IPS-18c (cell line): ENCODE measurements around the gene EPS8L3.

ENCODE experiments used
- H3K4me3 ChIP-seq: 2 replicates; pipeline ENCODE4 v1.7.0; 2013; ENCODE audit warnings: low read depth, mild to moderate bottlenecking, low read length, moderate library complexity; ENCODE audit not compliant: insufficient read depth
- H3K9me3 ChIP-seq: one replicate; pipeline ENCODE4 v1.6.1; 2013; ENCODE audit warnings: mild to moderate bottlenecking, low read length, moderate library complexity; ENCODE audit not compliant: control insufficient read depth, insufficient read depth

The EPS8L3 gene

DNA sequence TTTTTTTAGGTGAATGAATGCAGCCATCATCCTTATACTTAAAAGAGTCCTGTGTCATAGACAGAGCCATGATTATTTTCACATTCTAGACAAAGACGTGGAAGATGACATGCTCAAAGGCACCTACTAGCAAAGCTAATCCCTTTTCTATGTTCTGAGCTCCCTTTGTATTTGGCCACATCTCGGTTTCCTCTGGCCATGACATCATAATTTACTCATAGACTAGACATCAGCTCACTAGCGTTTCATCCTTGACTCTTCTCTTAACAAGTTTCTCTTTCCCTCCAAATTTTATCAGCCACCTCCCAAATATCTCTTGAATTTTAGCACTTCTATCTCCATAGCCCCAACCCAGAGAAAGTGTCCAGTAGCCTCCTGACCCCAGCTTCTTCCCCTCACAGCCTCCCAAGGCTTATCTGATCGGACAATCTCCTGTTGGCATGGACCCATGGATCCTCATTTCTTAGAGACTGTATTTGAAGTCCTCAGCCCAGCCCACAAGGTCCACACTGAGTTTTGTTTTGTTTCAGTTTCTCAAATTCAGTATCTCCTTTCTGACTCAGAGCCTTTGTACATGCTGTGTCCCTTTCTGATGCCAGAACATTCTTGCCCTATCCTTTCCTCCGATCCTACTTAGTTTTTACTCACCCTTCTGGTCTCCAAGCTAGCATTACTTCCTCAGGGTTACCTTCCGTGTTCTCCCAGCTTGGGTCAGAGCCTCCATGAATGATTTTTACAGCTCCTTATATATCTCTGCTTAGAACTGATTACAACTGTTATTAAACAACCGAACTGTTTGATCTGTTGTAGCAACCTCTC lies 33.0 kb upstream of the EPS8L3 start:
- H3K4me3 ChIP-seq, result no peak overlapping the region
- H3K9me3 ChIP-seq, result no peaks in the 10 kb centered on the region

DNA sequence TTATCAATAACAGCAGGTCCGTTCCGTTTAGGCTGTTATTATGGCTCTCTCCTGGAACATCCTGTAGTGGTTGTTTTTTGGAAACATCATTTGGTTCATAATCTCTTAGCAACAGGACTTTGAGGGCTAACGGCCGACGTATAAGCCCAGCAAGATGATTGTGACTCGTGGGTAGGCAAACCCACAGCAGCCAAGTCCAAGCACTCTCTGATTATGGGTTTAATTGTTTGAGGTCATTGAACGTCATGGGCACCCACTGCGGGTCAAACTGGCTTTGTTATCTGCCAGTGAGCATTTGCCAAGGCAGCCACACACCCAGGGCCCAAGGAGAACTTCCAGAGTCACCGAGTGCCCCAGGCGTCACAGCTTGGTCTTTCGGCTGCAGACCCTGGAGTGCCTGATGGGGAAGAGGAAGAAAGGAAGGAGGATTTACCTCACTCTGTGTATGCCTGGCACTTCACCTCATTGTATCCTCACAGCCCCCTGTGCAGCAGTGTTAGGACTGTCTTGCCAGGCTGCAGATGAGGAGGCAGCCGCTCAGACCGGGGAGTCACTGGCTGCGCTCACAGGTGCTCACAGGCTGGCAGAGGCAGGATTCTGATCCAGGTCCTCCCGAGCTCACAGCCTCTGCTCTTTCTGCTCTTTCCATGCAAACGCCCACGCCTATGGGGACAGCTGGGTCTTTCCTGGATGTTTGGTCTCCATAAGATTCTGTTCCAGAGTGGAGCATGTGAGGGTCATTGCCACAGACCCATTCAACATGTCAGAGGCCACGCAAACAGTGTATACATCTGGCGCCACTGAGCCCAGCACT lies 30.8 kb upstream of the EPS8L3 start:
- H3K9me3 ChIP-seq, result no peaks in the 10 kb centered on the region

DNA sequence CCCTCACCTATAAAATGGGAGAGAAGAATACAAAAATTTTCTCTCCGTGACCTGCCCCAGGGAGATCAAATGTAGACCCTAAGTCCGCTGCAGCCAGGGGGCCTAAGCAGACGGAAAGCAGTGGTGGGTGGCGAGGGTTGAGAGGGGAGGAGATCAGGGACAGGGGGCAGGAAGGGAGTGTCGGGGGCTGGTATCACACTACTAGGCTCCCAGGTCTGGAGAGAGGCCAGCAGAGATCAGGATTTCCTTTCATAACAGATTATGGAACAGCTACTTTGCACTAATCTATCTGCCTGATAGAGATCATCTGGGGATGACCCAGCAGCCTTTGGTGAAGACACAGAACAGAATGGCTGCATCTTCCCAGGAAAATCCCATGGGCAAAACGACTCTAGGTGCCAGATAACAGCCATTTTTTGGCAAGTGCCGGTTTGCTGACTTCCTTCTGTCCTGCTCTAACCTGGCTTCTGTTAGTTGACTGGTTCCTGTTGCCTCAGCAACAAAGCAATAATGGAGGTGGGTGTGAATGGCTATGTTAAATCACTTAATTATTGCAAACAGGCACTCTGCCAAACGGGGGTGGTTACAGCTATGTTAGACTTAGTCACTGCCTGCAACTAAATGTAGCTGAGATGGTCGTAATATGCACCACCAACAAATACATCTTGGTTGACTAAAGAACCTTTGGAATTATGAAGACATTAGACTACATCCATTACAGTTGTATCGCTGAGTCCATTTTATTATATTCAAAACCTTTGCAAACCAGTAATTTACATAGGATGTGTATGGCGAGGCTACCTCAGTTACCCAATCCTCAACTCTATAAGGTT lies 30.0 kb upstream of the EPS8L3 start:
- Histone ChIP-seq H3K9me3 (no peaks in the 10 kb centered on the region), H3K4me3 (no peak overlapping the region)

More for the DNA sequence above, 30.8 kb upstream of the EPS8L3 start:
- no peak overlapping the region for H3K4me3 ChIP-seq

GRCh38 chr1:109793089-109793485 lies 29.4 kb upstream of the EPS8L3 start:
- no peaks in the 10 kb centered on the region for H3K9me3 ChIP-seq
- H3K4me3 ChIP-seq, result no peak overlapping the region

- H3K9me3 ChIP-seq, result no peaks in the 10 kb centered on the region
- no peak overlapping the region for H3K4me3 ChIP-seq
Observed at GRCh38 chr1:109792056-109792831, 28.5 kb upstream of the EPS8L3 start.

GRCh38 chr1:109791495-109792043 lies 27.8 kb upstream of the EPS8L3 start:
- no peaks in the 10 kb centered on the region for H3K9me3 ChIP-seq
- no peak overlapping the region for H3K4me3 ChIP-seq

GRCh38 chr1:109790735-109791494 lies 27.2 kb upstream of the EPS8L3 start:
- no peak overlapping the region for H3K4me3 ChIP-seq
- no peaks in the 10 kb centered on the region for H3K9me3 ChIP-seq

- Histone ChIP-seq H3K4me3 (no peak overlapping the region), H3K9me3 (no peaks in the 10 kb centered on the region)
Observed at GRCh38 chr1:109790329-109790728, 26.6 kb upstream of the EPS8L3 start.

DNA sequence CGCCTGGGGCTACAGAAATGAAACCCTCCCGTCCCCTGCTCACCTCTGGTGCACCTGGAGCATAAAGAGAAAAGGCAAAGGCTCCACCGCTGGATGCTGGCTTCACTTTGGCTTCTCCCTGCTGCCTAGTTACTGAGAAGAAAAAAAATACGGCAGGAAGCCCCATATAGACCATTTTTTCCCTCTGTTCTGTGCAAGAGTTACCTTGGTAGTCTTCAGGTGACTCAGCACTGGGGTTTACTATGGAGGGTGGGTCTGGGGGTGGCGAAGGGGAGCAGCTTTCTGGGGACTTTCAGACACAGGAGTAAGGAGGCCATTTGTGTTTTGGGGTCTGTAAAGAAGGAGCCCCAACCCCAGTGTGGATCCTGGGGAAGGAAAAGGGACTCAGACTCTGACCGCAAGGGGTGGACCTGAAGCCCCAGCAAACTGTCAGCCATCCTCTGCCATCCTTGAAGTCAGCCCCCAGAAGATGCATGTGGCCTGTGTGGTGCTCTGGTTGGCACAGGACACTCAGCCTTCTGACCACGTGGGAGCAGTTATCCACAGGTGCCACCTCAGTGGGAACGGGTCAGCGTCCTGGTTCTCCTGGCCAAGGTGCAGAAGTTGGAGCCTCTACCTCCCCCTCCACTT lies 25.9 kb upstream of the EPS8L3 start:
- Histone ChIP-seq H3K4me3 (no peak overlapping the region), H3K9me3 (no peaks in the 10 kb centered on the region)

DNA sequence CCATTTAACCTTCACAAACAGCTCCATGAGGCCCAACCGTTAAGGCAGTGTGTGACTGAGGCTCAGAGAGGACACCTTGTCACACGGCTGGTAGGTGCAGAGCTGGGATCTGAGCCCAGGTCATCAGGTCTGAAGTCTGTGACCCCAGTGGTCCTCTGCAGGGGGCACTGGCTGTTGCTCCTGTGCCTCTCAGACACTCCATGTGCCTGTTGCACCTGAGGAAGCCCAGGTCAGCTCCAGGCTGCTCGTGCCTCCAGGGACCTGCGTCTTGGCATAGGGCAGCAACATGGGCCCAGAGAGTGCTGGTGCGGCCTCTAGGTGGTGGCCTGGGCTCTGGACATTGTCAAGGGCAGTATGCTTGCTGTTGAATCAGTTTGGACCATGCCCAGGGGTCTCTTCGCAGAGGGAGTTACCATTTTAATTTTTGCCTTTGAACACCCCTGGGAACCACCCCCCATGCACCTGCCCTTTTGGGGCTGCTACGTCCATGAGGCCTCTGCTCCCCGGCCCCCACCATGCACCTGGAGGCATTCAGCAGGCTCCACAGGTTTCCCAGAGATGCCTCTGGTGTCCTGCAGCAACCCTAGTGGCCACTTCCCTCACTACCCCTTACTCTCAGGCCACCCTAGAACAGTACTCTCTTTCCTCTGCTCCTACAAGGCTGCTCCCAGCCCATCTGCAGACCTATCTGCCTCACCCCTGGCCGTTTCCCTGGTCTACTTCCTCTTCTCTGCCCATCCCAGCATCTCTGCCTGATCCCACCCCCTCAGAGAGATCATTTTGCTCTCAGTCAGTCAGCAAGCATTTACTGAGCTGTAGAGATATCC lies 25.2 kb upstream of the EPS8L3 start:
- H3K4me3 ChIP-seq, result no peak overlapping the region
- no peaks in the 10 kb centered on the region for H3K9me3 ChIP-seq

DNA sequence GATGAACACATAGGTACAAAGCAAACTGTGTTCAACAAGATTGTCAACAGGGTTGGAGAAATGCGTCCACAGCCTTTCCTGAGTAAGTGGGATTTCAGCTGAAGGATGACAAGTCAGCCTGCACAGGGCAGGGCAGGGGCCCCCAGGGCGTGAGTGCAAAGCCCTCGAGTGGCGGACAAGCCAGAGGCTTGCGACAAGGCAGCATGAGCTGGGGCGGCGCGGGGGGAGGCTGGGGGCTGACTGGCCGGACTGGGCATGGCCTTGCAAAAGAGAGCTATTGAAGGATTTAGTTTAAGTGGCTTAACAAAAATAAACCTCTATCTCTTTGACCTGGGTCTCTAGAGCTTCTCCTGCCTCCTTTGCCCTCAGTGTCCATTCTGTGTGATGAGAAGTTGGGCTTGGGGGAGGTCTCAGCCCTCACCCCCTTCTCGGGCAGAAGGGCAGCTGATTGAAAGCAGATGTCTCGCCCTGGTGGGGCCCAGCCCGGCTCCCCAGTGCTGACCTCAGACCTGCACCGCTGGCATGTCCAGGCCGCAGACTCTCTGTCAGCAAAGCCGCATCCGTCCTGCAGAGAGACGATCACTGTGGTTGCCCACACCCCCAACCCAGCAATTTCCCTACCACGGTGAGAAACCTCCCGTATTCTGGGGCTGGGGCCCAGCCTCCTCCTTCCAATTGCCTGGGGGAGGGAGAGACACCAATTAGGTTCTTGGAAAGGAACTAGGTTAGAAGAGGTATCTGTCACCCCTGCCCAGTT lies 24.3 kb upstream of the EPS8L3 start:
- H3K4me3 ChIP-seq, result no peak overlapping the region
- H3K9me3 ChIP-seq, result no peaks in the 10 kb centered on the region

DNA sequence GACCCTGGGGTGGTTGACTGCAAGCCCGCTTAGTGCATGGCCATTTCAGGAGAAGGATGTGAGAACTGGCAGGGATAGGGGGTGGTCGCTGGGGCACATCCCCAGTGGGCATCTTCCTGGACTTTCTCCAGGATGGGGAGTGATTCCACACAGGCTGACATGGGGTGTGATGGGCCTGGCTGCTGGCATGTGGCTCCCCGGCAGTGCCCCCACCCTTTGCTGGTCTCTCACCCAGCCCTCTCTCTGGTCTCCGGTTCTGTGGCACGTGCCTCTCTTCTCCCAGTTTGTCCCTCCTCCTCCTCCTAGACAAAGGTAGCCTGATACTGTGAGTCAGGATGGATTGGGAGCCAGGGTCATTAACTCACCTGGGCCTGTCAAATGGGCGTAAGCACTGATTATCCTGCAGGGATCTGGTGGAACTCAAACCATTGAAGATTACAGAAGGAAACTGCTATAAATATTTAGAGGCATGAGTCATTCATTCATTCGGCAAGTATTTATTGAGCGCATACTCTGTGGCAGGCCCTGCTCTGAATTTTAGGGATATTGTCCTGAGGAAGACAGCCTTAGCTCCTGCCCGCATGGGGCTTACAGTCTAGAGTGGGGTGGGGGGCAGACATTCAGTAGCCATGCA lies 23.6 kb upstream of the EPS8L3 start:
- Histone ChIP-seq H3K9me3 (no peaks in the 10 kb centered on the region), H3K4me3 (no peak overlapping the region)

DNA sequence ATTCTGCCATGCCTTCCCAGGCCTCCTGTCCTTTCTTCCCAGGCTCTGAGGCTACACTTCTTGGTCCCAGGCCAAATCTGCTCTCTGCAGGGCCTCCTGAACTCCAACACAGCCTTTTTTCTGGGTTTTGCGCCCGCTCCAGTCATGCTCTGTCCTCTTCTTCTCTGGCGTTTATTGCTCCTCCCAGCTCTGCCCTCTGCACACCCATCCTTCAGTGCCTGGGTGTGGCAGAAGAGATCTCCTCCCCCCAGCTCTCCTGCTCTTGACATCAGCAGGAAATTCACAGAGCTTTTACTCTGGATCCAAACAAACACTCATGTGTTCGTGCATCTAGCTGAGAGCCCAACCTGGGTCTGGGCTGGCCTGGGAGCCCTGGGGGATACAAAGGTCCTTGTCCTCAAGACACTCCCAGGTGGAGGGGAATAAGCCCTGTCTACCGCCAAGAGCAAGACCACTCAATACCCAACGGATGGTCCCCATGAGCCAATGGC lies 22.9 kb upstream of the EPS8L3 start:
- H3K9me3 ChIP-seq, result no peaks in the 10 kb centered on the region
- H3K4me3 ChIP-seq, result no peak overlapping the region

GRCh38 chr1:109786112-109786480 lies 22.4 kb upstream of the EPS8L3 start:
- H3K9me3 ChIP-seq, result no peaks in the 10 kb centered on the region
- H3K4me3 ChIP-seq, result no peak overlapping the region
